ENCODE results near the gene BTBD3.

BTBD3 gene

DNA sequence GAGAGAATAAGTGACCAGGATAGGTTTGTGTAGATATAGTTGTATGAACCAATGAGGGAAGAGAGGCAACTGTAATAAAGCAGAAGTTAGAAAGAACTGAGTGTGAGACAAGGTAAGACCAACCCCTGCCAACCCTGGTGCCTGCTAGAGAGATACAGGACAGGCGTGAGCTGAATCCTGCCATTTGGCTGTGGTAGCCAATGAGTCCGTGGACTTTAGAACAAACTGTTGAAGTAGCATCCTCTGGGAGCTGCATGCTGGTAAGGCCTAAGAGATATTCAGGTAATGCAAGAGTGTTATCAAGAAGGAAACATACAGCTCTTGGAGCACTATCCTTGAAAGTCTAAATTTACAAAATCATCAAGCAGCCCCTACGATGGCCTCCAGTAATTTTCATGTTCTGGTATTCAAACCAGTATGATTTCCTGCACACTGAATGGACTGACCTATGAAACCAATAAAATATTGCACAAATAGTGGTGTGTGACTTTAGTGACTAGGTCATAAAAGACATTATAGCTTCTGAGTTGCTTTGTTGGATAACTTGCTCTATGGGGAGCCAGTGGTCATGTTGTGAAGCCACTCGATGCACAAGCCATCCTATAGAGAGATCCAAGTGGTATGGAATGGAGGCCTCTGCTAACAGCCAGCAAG, 24.0 kb downstream of the BTBD3 start:
- Histone ChIP-seq H2AFZ (ENCODE audit: insufficient read depth, low read length, poor library complexity) (no peak overlapping the region), H2BK12ac (ENCODE audit: low read length) (no peak overlapping the region), H3K36me3 (ENCODE audit: control insufficient read depth in 1 of 2, insufficient read depth in 2 of 2, low read length in 2 of 2) (no peaks in the 10 kb centered on the region), H3K4me3 (ENCODE audit: low read depth, low read length) (no peak overlapping the region), H4K8ac (ENCODE audit: low read depth, low read length) (no peak overlapping the region), H3K9me3 (ENCODE audit: insufficient read depth, low read depth, low read length) (no peaks in the 10 kb centered on the region), H2BK120ac (ENCODE audit: insufficient read depth, low read length, poor library complexity) (no peak overlapping the region), H4K12ac (ENCODE audit: low read depth, low read length) (no peak overlapping the region), H3K4ac (ENCODE audit: low read depth, low read length) (no peak overlapping the region), H3K4me2 (ENCODE audit: low read length) (no peak overlapping the region), H4K91ac (ENCODE audit: low read depth, low read length) (no peak overlapping the region), H3K18ac (ENCODE audit: low read length) (no peak overlapping the region), H3K9ac (ENCODE audit: low read length) (no peak overlapping the region), H2AK5ac (ENCODE audit: low read length) (no peak overlapping the region), H3K27ac (ENCODE audit: low read depth, low read length) (no peak overlapping the region), H3K79me2 (ENCODE audit: control insufficient read depth, insufficient read depth, low read length, poor library complexity) (no peaks in the 10 kb centered on the region), H2BK5ac (ENCODE audit: low read depth, low read length, poor library complexity) (no peak overlapping the region), H3K4me1 (ENCODE audit: control insufficient read depth in 1 of 2, insufficient read depth in 2 of 2, low read length in 2 of 2) (no peaks in the 10 kb centered on the region), H3K23ac (ENCODE audit: low read length) (no peak overlapping the region), H3K79me1 (ENCODE audit: low read length) (no peaks in the 10 kb centered on the region), H3K27me3 (ENCODE audit: insufficient read depth, low read length) (no peaks in the 10 kb centered on the region), H3K14ac (ENCODE audit: low read length) (no peak overlapping the region)
- no CpG with 5 or more reads among the region's 4 CpGs for WGBS (ENCODE audit: extremely low coverage, insufficient coverage, insufficient read length)
- DNase-seq: no peak

DNA sequence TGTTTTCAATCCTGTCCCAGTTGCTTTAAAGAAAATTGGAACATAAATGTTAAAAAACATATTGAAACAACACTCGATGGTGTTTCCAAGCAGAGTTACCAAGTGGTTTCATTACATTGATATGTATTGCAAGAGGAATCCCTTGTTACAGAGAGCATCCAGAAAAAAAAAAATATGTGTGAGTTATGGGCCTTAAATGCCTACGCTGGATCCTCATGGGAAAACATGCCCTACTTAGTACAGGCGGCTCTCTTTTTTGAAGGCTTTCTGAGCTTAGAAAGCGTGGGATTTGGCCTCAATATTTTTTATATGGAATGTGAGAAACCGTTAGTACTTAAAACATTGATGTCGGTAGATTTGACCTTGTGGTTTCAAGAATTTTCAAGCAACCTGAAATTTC, 26.1 kb downstream of the BTBD3 start:
- H3K9me3 ChIP-seq (ENCODE audit: insufficient read depth, low read depth, low read length): no peaks in the 10 kb centered on the region
- no peak overlapping the region for H3K4me2 ChIP-seq (ENCODE audit: low read length)
- no peak overlapping the region for H2BK120ac ChIP-seq (ENCODE audit: insufficient read depth, low read length, poor library complexity)
- no peaks in the 10 kb centered on the region for H3K79me2 ChIP-seq (ENCODE audit: control insufficient read depth, insufficient read depth, low read length, poor library complexity)
- H2AFZ ChIP-seq (ENCODE audit: insufficient read depth, low read length, poor library complexity): no peak overlapping the region
- no peaks in the 10 kb centered on the region for H3K27me3 ChIP-seq (ENCODE audit: insufficient read depth, low read length)
- no peak overlapping the region for H4K12ac ChIP-seq (ENCODE audit: low read depth, low read length)
- H2BK5ac ChIP-seq (ENCODE audit: low read depth, low read length, poor library complexity): no peak overlapping the region
- no peaks in the 10 kb centered on the region for H3K36me3 ChIP-seq (ENCODE audit: control insufficient read depth in 1 of 2, insufficient read depth in 2 of 2, low read length in 2 of 2)
- H2AK5ac ChIP-seq (ENCODE audit: low read length): no peak overlapping the region
- no peak overlapping the region for H4K91ac ChIP-seq (ENCODE audit: low read depth, low read length)
- H3K27ac ChIP-seq (ENCODE audit: low read depth, low read length): no peak overlapping the region
- H4K8ac ChIP-seq (ENCODE audit: low read depth, low read length): no peak overlapping the region
- no peak overlapping the region for H3K9ac ChIP-seq (ENCODE audit: low read length)
- no peaks in the 10 kb centered on the region for H3K79me1 ChIP-seq (ENCODE audit: low read length)
- no peak overlapping the region for H3K14ac ChIP-seq (ENCODE audit: low read length)
- WGBS (ENCODE audit: extremely low coverage, insufficient coverage, insufficient read length): no CpG with 5 or more reads among the region's 6 CpGs
- no peak overlapping the region for H3K4me3 ChIP-seq (ENCODE audit: low read depth, low read length)
- no peak overlapping the region for H3K4ac ChIP-seq (ENCODE audit: low read depth, low read length)
- H2BK12ac ChIP-seq (ENCODE audit: low read length): no peak overlapping the region
- H3K4me1 ChIP-seq (ENCODE audit: control insufficient read depth in 1 of 2, insufficient read depth in 2 of 2, low read length in 2 of 2): no peaks in the 10 kb centered on the region
- H3K23ac ChIP-seq (ENCODE audit: low read length): no peak overlapping the region
- no peak for DNase-seq
- no peak overlapping the region for H3K18ac ChIP-seq (ENCODE audit: low read length)

DNA sequence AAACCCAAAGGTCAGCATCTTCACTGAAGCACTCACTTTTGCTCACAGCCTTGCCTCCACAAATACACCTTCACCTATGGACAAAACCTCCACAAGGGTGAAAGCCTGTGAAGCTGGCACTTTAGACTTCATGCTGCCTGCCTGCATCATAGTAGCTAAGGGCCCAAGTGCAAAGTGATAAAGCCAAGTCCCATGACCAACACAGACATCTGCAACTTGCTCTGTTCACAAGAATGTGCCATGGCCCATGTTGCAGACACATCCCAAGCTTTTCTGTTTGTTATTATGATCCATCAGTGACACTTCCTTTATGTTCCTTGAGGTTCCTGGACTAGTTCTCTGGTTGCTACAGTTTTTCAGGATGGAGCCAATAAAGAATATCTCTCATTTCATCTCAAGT, 31.1 kb downstream of the BTBD3 start:
- Histone ChIP-seq H3K79me1 (ENCODE audit: low read length) (no peaks in the 10 kb centered on the region), H2AFZ (ENCODE audit: insufficient read depth, low read length, poor library complexity) (no peak overlapping the region), H3K4ac (ENCODE audit: low read depth, low read length) (no peak overlapping the region), H2BK120ac (ENCODE audit: insufficient read depth, low read length, poor library complexity) (no peak overlapping the region), H3K9me3 (ENCODE audit: insufficient read depth, low read depth, low read length) (no peaks in the 10 kb centered on the region), H2BK12ac (ENCODE audit: low read length) (no peak overlapping the region), H2BK5ac (ENCODE audit: low read depth, low read length, poor library complexity) (no peak overlapping the region), H3K23ac (ENCODE audit: low read length) (no peak overlapping the region), H3K79me2 (ENCODE audit: control insufficient read depth, insufficient read depth, low read length, poor library complexity) (no peaks in the 10 kb centered on the region), H3K18ac (ENCODE audit: low read length) (no peak overlapping the region), H4K12ac (ENCODE audit: low read depth, low read length) (no peak overlapping the region), H3K4me2 (ENCODE audit: low read length) (no peak overlapping the region), H3K14ac (ENCODE audit: low read length) (no peak overlapping the region), H3K36me3 (ENCODE audit: control insufficient read depth in 1 of 2, insufficient read depth in 2 of 2, low read length in 2 of 2) (no peaks in the 10 kb centered on the region), H3K4me1 (ENCODE audit: control insufficient read depth in 1 of 2, insufficient read depth in 2 of 2, low read length in 2 of 2) (no peaks in the 10 kb centered on the region), H3K27me3 (ENCODE audit: insufficient read depth, low read length) (no peaks in the 10 kb centered on the region), H4K91ac (ENCODE audit: low read depth, low read length) (no peak overlapping the region), H3K4me3 (ENCODE audit: low read depth, low read length) (no peak overlapping the region), H2AK5ac (ENCODE audit: low read length) (no peak overlapping the region), H3K27ac (ENCODE audit: low read depth, low read length) (no peak overlapping the region), H3K9ac (ENCODE audit: low read length) (no peak overlapping the region), H4K8ac (ENCODE audit: low read depth, low read length) (no peak overlapping the region)
- DNase-seq: no peak

DNA sequence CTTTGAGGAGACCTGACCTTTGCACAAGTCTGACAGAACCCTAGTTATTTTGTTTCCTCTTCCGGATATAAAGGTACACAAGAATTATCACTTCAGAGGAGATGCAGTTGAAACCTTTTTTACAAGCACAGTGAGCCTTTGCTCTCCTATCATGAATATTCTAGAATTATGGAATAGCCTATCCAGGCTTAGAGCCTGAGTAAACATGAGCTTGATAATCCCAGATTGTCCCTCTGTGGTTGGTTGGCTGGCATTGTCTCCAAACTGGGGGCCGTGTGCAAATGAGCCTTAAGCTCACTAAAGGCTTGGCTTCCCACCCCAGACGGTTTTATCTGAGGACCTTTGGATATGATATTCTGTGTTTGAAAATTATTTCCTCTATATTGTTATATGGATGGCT, 32.0 kb downstream of the BTBD3 start:
- WGBS (ENCODE audit: extremely low coverage, insufficient coverage, insufficient read length): no CpG with 5 or more reads among the region's 3 CpGs
- H2AFZ ChIP-seq (ENCODE audit: insufficient read depth, low read length, poor library complexity): no peak overlapping the region

More for the DNA sequence above, 32.0 kb downstream of the BTBD3 start:
- H3K9ac ChIP-seq (ENCODE audit: low read length): no peak overlapping the region
- H3K14ac ChIP-seq (ENCODE audit: low read length): no peak overlapping the region
- DNase-seq: no peak
- H3K79me2 ChIP-seq (ENCODE audit: control insufficient read depth, insufficient read depth, low read length, poor library complexity): no peaks in the 10 kb centered on the region
- no peak overlapping the region for H3K4me3 ChIP-seq (ENCODE audit: low read depth, low read length)
- no peak overlapping the region for H2BK120ac ChIP-seq (ENCODE audit: insufficient read depth, low read length, poor library complexity)
- no peak overlapping the region for H2AK5ac ChIP-seq (ENCODE audit: low read length)
- no peaks in the 10 kb centered on the region for H3K4me1 ChIP-seq (ENCODE audit: control insufficient read depth in 1 of 2, insufficient read depth in 2 of 2, low read length in 2 of 2)
- no peaks in the 10 kb centered on the region for H3K27me3 ChIP-seq (ENCODE audit: insufficient read depth, low read length)
- H4K12ac ChIP-seq (ENCODE audit: low read depth, low read length): no peak overlapping the region
- H3K9me3 ChIP-seq (ENCODE audit: insufficient read depth, low read depth, low read length): no peaks in the 10 kb centered on the region
- H3K36me3 ChIP-seq (ENCODE audit: control insufficient read depth in 1 of 2, insufficient read depth in 2 of 2, low read length in 2 of 2): no peaks in the 10 kb centered on the region
- H4K91ac ChIP-seq (ENCODE audit: low read depth, low read length): no peak overlapping the region
- no peaks in the 10 kb centered on the region for H3K79me1 ChIP-seq (ENCODE audit: low read length)
- no peak overlapping the region for H2BK12ac ChIP-seq (ENCODE audit: low read length)
- no peak overlapping the region for H2BK5ac ChIP-seq (ENCODE audit: low read depth, low read length, poor library complexity)
- H4K8ac ChIP-seq (ENCODE audit: low read depth, low read length): no peak overlapping the region
- no peak overlapping the region for H3K4ac ChIP-seq (ENCODE audit: low read depth, low read length)
- no peak overlapping the region for H3K18ac ChIP-seq (ENCODE audit: low read length)
- no peak overlapping the region for H3K27ac ChIP-seq (ENCODE audit: low read depth, low read length)
- no peak overlapping the region for H3K23ac ChIP-seq (ENCODE audit: low read length)
- no peak overlapping the region for H3K4me2 ChIP-seq (ENCODE audit: low read length)

Data from trophoblast cell (in vitro differentiated cells and primary cell).